Skeletal muscle tissue (tissue), 4 donors: ENCODE measurements around the gene HS2ST1. TPM values are rescaled to one million over a fixed set of nuclear protein-coding genes. Genes with fewer than 3 reads are reported as not detected.

ENCODE experiments used
- H3K27ac ChIP-seq: one replicate; pipeline ENCODE4 v1.7.0; 2013; ENCODE audit warnings: mild to moderate bottlenecking, low read depth, low read length, inconsistent platforms
- H3K27me3 ChIP-seq, 3 donors: one replicate each; pipeline ENCODE4 v1.7.0; 2013; ENCODE audit warnings: low read length in 3 of 3; ENCODE audit not compliant: control insufficient read depth in 3 of 3, insufficient read depth in 3 of 3
- H3K36me3 ChIP-seq, 3 donors: one replicate each; pipeline ENCODE4 v1.7.0; 2013; ENCODE audit warnings: low read length in 3 of 3; ENCODE audit not compliant: control insufficient read depth in 3 of 3, insufficient read depth in 3 of 3
- H3K4me1 ChIP-seq, 3 donors: one replicate each; pipeline ENCODE4 v1.7.0; 2013; ENCODE audit warnings: low read length in 3 of 3, mild to moderate bottlenecking in 3 of 3; ENCODE audit not compliant: control insufficient read depth in 3 of 3, insufficient read depth in 3 of 3
- H3K4me3 ChIP-seq, 3 donors: one replicate each; pipeline ENCODE4 v1.7.0; 2013; ENCODE audit warnings: low read length in 3 of 3
- H3K9ac ChIP-seq, 3 donors: one replicate each; pipeline ENCODE4 v1.7.0; 2013; ENCODE audit warnings: low read length in 3 of 3, mild to moderate bottlenecking in 3 of 3, moderate library complexity in 2 of 3, low read depth in 1 of 3
- H3K9me3 ChIP-seq, 3 donors: one replicate each; pipeline ENCODE4 v1.7.0; 2013; ENCODE audit warnings: low read length in 3 of 3; ENCODE audit not compliant: control insufficient read depth in 3 of 3
- total RNA-seq: library from RNA; depleted of rRNA; stranded (reverse); fragments of >200 nt; gene quantifications from one replicate; pipeline ENCODE4 v1.2.3, GENCODE V29; 2014
- donor health status: Osteomylitis.

Gene HS2ST1
- total RNA-seq, 1 donor from 2014 or later = 9.9 TPM

DNA sequence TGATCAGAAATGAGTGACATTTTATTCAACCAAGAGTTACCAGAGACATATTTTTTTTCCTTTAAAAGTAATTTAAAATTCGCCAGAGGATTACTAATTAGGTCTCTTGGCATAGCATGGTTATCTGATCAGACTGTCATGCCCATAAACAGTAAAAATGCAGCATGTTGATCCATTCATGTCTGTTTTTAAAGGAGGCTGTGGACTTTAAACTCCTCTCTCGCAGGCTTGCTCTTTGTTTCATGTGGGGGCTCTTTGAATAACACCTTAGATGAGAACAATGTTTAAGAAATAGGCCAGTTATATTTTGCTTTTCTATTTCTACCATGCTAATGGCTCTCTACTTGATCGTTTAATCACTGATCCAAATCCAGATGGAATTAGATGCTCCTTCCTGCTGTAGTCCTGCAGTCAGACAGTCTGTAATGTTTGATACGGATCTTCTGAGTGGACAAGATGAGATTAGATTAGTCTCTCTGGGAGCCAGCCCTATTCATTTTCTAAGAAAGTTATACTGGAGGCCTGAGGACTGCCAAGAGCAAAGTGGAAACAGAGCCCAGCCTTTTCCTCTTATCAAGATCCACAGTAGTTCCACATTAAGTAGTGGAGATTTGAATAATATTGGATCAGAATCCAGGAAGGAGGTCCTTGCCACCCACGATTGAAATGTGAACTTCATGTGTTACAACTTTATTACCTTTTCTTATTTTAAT lies 197.4 kb downstream of the HS2ST1 start:
- Histone ChIP-seq H3K4me3 (no peak overlapping the region), H3K36me3 (no peaks in the 10 kb centered on the region), H3K9me3 (no peaks in the 10 kb centered on the region), H3K27ac (no peak overlapping the region), H3K4me1 (peaks cover 0 to 8% (median 0%) of the 10 kb centered on the region in 3 donors), H3K27me3 (no peaks in the 10 kb centered on the region), H3K9ac (no peak overlapping the region)

DNA sequence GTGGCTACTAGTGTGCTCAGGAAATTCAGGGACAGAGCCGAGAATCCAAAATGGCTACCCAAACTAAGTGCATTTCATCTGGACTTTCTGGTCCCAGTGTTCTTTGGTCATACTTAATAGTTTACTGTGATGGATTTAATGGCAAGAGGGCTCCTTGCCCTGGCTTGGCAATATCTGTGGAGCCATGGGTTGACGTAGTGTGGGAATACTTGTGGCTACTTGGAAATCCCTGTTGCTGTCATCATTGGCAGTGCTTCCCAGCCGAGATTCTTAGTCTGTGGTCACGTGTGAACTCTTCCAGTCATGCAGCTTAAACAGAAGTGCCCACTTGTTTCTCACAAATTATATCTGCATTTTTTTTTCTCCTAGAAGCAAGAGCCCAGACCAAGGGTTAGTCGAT lies 198.9 kb downstream of the HS2ST1 start:
- no peak overlapping the region for H3K4me3 ChIP-seq
- no peaks in the 10 kb centered on the region for H3K9me3 ChIP-seq
- H3K36me3 ChIP-seq = no peaks in the 10 kb centered on the region
- H3K4me1 ChIP-seq = peaks cover 0 to 8% (median 0%) of the 10 kb centered on the region in 3 donors
- no peaks in the 10 kb centered on the region for H3K27me3 ChIP-seq
- no peak overlapping the region for H3K9ac ChIP-seq
- H3K27ac ChIP-seq = no peak overlapping the region

DNA sequence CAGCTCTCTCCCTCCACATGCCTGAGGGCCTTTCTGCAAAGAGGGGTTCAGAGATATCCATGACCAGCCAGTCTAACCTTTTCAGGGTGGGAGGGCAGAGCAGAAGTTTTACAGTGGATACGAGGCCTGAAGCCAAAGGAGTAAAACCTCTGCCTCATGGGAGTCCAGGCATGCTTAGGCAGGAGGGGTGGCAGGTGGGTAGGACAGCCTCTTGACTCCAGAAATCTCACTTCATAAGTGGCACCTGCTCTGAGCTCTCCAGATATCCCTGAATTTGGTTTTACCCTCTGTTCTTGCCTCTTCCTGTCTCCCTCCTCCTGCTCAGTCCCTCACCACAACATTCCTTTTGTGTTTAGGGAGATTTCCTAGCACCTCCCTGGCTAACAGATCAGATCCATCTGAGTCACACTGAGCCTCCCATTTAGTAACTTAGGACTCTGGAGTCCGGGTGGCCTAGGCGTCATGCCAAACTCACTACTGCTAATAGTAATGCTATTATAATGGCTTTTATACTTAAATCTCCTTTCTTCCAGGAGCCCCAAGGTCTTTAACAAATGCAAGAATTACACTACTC lies 201.0 kb downstream of the HS2ST1 start:
- H3K9ac ChIP-seq = no peak overlapping the region
- no peaks in the 10 kb centered on the region for H3K36me3 ChIP-seq
- no peak overlapping the region for H3K4me3 ChIP-seq
- no peak overlapping the region for H3K27ac ChIP-seq
- H3K4me1 ChIP-seq = peaks cover 0 to 8% (median 0%) of the 10 kb centered on the region in 3 donors
- H3K27me3 ChIP-seq = no peaks in the 10 kb centered on the region
- H3K9me3 ChIP-seq = no peaks in the 10 kb centered on the region

DNA sequence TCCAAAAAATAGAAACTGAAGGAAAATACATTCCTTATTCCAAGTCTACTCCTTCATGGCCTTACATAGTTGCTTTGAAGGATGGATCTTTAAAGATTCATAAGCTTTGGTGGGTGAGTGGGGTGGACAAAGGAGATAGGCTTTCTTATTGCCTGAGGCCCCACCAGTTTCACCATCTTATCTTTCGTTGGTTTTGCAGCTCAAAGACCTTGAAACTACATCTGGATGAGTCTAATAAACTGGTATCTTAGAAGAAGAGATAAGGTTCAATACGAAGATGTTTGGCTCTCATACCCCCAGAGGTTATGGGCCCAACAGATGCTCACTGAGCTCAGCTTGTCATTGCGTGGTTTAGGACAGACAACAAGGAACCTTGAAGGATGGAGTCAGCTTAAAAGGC lies 201.5 kb downstream of the HS2ST1 start:
- Histone ChIP-seq H3K9me3 (no peaks in the 10 kb centered on the region), H3K4me3 (no peak overlapping the region), H3K27me3 (no peaks in the 10 kb centered on the region), H3K4me1 (peaks cover 0 to 8% (median 0%) of the 10 kb centered on the region in 3 donors), H3K27ac (no peak overlapping the region), H3K9ac (no peak overlapping the region), H3K36me3 (no peaks in the 10 kb centered on the region)

DNA sequence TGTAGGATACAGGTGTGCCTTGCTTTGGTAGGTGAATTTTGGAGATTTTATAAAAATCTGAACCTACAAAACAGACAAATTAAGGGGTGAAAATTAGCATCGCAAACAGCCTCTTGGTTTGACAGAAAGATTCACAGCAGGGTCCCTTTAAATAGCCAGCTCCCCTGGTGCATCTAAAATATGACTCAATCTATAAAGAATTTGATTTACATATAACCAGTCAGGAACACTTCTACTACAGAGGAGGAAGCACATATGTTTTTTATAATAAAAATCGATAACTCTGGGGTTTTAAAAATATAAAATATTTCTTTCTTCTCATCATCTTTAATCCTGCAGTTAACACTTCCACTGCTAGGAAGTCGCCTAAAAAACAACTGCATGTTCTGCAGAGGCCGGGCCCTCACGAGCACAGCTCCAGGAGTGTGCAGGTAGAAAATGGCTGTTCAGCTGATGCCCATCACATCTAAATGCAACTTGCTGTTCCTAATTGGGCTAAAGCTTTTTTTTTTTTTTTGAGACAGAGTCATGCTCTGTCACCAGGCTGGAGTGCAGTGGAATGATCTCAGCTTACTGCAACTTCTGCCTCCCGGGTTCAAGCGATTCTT lies 203.4 kb downstream of the HS2ST1 start:
- Histone ChIP-seq H3K9me3 (no peaks in the 10 kb centered on the region), H3K4me1 (peaks cover 0 to 8% (median 0%) of the 10 kb centered on the region in 3 donors), H3K27ac (no peak overlapping the region), H3K36me3 (no peaks in the 10 kb centered on the region), H3K4me3 (no peak overlapping the region), H3K9ac (no peak overlapping the region), H3K27me3 (no peaks in the 10 kb centered on the region)

DNA sequence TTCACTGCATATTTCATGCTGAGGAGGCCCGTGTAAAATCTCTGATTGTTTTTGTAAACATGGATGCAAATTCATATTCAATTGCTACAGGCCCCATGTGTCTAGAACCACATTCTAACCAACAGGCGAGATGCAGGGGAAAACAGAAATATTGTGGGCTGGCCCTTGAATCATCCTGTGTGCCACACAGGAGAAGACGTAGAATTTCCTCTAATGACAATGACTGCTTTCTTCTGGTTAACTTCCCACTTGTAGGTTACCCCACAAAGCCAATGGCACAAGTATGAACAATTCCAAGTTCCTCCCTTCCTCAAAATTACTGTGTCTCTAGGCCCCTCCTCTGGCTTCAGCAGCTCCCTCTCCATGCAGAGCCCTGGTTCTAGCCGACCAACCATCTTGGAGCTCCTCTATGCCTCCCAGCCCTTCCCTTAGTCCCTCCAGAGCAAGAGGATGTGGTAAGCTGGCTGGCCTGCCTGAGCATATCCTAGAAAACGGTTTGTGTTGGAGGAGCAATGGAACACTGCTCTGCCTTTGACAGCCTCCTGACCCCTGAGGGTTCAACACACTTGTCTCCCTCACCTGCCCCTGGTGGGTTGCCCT lies 205.2 kb downstream of the HS2ST1 start:
- Histone ChIP-seq H3K4me3 (no peak overlapping the region), H3K9ac (no peak overlapping the region), H3K36me3 (no peaks in the 10 kb centered on the region), H3K27me3 (no peaks in the 10 kb centered on the region), H3K4me1 (no peaks in the 10 kb centered on the region), H3K27ac (no peak overlapping the region), H3K9me3 (no peaks in the 10 kb centered on the region)

DNA sequence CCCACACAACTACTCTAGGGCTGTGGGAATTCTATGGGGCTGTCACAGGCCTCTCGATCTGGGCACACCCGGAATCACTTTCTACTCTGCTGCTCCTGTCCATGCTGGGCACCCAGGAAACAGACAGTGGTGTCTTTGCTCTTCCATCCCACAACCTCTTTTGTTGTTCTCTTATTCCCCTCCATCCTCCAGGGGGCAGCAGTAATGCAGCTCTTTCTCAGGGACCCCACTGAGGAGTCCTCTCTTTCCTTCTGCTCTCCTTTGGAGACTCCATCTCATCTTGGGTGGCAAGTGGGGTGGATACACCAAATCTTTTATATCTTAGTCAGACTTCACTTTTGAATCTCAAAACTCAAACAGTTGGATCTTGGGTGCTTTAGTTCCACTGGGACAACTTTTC lies 206.3 kb downstream of the HS2ST1 start:
- Histone ChIP-seq H3K36me3 (no peaks in the 10 kb centered on the region), H3K27me3 (no peaks in the 10 kb centered on the region), H3K9me3 (no peaks in the 10 kb centered on the region), H3K4me3 (no peak overlapping the region), H3K9ac (no peak overlapping the region), H3K27ac (no peak overlapping the region), H3K4me1 (no peaks in the 10 kb centered on the region)

DNA sequence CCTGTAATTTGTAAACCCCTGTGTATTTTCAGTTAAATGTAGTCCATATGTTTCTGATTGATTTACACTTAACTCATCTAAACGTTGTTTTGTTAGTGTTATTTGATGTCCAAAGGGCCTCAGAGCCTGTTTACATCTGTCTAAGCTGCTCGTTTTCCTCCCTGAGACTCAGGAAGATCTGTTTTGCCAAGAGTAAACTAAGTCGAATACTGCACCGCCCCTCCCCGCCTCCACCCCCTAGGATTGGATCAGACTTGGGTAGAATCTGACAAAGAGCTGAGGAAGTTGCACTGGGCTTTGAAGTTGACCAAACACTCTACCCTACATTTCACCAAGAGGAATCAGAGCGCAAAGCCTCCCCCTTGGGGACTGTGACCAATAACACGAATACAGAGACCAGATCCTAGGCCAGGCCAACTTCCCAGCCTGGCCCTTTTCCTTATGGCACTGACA lies 207.3 kb downstream of the HS2ST1 start:
- Histone ChIP-seq H3K4me1 (no peaks in the 10 kb centered on the region), H3K9me3 (no peaks in the 10 kb centered on the region), H3K36me3 (no peaks in the 10 kb centered on the region), H3K27ac (no peak overlapping the region), H3K4me3 (no peak overlapping the region), H3K27me3 (no peaks in the 10 kb centered on the region), H3K9ac (no peak overlapping the region)

DNA sequence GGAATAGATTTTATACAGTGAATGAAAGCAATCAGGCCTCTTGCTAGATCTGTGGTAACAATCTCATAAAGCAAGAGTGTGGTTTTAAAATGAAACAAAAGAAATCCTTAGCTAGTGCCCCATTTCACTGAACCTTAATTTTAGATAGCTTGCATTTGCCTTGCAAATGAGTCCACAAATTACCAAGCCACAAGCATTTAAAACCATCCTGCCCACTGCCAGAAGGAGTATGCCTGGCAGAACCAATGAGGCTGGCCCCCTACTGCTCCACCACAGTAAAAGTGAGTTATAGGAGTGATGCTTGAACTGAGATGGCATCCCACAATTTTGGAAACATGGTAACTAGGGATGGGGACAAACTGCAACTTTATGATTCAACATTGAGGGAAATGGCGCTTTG lies 207.8 kb downstream of the HS2ST1 start:
- H3K4me1 ChIP-seq = no peaks in the 10 kb centered on the region
- H3K4me3 ChIP-seq = no peak overlapping the region
- no peak overlapping the region for H3K9ac ChIP-seq
- no peaks in the 10 kb centered on the region for H3K27me3 ChIP-seq
- no peak overlapping the region for H3K27ac ChIP-seq
- no peaks in the 10 kb centered on the region for H3K36me3 ChIP-seq
- H3K9me3 ChIP-seq = no peaks in the 10 kb centered on the region

DNA sequence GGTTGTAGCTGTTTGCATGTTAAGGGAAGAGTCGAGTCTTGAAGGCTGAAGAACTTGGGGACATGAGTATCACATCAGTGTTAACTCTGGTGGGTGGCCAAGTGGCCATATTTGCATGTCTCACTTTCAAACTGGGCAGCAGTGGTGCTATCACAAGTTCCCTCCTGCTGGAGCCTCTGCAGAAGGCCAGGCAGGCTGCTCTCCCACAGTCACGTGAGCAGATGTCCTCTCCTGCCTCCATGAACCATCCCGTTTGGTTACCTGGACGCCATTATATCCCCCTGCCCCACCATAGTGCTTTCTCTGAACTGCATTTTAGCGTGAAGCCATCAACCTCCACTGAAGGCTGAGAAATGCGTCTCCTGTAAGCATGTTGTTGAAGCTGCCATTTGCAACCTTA lies 209.2 kb downstream of the HS2ST1 start:
- no peaks in the 10 kb centered on the region for H3K9me3 ChIP-seq
- H3K9ac ChIP-seq = no peak overlapping the region
- H3K27me3 ChIP-seq = peaks cover 0 to 3% (median 0%) of the 10 kb centered on the region in 3 donors
- H3K4me3 ChIP-seq = no peak overlapping the region
- no peaks in the 10 kb centered on the region for H3K4me1 ChIP-seq
- H3K36me3 ChIP-seq = no peaks in the 10 kb centered on the region
- no peak overlapping the region for H3K27ac ChIP-seq
